Measurements from ENCODE around the gene SLC25A27. TPM values are rescaled to one million over a fixed set of nuclear protein-coding genes. Genes with fewer than 3 reads are reported as not detected.

Gene SLC25A27
- total RNA-seq, 4 donors from 2014 or later, result 24.6 to 47.2 (median 33.3) TPM

DNA sequence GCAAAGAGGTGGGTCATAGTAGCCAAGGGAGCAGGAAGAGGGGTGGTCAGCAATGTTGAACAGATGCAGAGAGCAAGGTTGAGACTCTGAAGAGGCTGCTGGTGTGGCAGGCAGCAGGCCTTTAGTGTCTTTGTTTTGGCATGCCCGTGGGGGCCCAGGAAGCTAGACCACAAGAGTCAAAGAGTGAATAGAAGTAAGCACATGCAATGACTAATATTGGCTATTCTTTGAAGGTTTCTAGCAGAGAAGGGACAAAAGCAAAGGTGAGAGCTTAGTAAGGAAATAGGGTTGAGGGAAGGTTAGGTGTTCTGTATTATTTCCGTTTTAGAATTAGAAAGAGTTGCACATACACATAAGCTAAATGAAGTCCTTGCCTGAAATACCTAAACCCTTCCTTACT lies 53.7 kb downstream of the SLC25A27 start:
- intact Hi-C loops (cut with DNase I; ENCODE audit: low total_unique reads), result no loop called here
- no peak for DNase-seq
- Histone ChIP-seq H3K27ac (no peak overlapping the region), H3K9me3 (no peaks in the 10 kb centered on the region), H3K4me3 (no peak overlapping the region), H3K27me3 (no peaks in the 10 kb centered on the region), H3K4me1 (no peaks in the 10 kb centered on the region), H3K36me3 (no peaks in the 10 kb centered on the region)
- TF ChIP-seq, protein P1, sequence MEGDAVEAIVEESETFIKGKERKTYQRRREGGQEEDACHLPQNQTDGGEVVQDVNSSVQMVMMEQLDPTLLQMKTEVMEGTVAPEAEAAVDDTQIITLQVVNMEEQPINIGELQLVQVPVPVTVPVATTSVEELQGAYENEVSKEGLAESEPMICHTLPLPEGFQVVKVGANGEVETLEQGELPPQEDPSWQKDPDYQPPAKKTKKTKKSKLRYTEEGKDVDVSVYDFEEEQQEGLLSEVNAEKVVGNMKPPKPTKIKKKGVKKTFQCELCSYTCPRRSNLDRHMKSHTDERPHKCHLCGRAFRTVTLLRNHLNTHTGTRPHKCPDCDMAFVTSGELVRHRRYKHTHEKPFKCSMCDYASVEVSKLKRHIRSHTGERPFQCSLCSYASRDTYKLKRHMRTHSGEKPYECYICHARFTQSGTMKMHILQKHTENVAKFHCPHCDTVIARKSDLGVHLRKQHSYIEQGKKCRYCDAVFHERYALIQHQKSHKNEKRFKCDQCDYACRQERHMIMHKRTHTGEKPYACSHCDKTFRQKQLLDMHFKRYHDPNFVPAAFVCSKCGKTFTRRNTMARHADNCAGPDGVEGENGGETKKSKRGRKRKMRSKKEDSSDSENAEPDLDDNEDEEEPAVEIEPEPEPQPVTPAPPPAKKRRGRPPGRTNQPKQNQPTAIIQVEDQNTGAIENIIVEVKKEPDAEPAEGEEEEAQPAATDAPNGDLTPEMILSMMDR (IDR thresholded peaks at IDR 0.05), result no peak
- no peak for TF ChIP-seq POLR2A (IDR thresholded peaks at IDR 0.05)

DNA sequence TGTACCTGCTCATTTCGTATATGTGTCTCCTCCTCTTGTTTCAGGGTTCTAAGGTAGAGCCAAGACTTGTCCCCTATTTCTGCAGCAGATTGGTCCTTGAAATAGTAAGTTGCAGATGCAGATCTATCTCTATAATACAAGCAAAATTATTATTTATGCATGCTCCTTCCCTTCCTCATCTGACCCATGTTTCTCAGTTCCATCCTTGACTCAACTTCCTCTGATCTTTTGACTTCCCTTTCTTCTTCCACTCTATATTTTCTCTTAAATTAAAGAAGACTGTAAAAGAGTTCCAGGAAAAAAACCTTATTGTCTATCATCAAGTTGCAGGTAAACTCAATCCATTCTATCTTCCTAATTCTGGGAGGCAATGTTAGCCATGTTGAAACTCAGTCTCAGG lies 58.7 kb downstream of the SLC25A27 start:
- no peaks in the 10 kb centered on the region for H3K36me3 ChIP-seq
- TF ChIP-seq POLR2A (IDR thresholded peaks at IDR 0.05), result no peak
- TF ChIP-seq, protein P1 (IDR thresholded peaks at IDR 0.05), result no peak
- no peaks in the 10 kb centered on the region for H3K27me3 ChIP-seq
- intact Hi-C loops (cut with DNase I; ENCODE audit: low total_unique reads), result no loop called here
- DNase-seq, result no peak
- H3K27ac ChIP-seq, result no peak overlapping the region
- H3K4me3 ChIP-seq, result no peak overlapping the region
- H3K4me1 ChIP-seq, result no peaks in the 10 kb centered on the region
- no peaks in the 10 kb centered on the region for H3K9me3 ChIP-seq

DNA sequence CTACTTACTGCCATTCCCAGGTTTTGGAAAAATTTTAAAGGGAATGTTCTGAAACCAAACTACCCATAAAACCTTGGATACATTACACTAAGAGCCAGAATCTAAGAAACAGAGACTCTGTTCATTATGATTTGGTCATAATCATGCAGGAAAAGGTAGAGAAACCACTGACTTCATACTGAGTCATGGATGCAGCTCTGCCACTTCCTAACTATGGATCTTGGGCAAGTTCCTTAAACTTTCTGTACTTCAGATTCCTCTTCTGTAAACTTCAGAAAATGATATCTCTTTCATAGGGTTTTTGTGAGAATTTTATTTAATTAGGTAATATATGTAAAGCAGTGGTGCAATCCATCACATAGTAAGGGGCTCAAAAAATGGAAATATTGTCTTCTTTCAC lies 62.4 kb downstream of the SLC25A27 start:
- no peaks in the 10 kb centered on the region for H3K4me1 ChIP-seq
- H3K36me3 ChIP-seq, result no peaks in the 10 kb centered on the region
- DNase-seq, result no peak
- H3K4me3 ChIP-seq, result no peak overlapping the region
- H3K9me3 ChIP-seq, result no peaks in the 10 kb centered on the region
- no peaks in the 10 kb centered on the region for H3K27me3 ChIP-seq
- no peak overlapping the region for H3K27ac ChIP-seq
- TF ChIP-seq, protein P1 (IDR thresholded peaks at IDR 0.05), result no peak
- TF ChIP-seq POLR2A (IDR thresholded peaks at IDR 0.05), result no peak
- intact Hi-C loops (cut with DNase I; ENCODE audit: low total_unique reads), result no loop called here

DNA sequence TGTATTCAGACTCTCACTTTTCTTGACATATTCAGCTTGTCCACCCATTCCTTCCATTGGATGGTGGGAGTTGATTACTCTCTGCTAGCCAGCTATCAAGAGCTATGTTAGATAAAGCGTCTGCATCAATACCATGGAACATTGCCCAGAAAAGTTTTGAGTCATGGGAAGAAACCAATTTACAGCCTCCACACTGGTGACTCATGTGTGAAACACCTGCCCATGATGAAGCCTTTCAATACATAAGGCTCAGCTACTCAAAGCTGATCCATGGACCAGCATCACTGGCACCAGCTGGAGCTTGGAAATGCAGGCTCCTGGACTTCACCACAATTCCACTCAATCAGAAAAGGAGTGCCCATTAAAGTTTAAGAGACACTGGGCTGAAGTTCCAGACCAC lies 66.3 kb downstream of the SLC25A27 start:
- H3K4me1 ChIP-seq, result no peaks in the 10 kb centered on the region
- H3K36me3 ChIP-seq, result no peaks in the 10 kb centered on the region

DNA sequence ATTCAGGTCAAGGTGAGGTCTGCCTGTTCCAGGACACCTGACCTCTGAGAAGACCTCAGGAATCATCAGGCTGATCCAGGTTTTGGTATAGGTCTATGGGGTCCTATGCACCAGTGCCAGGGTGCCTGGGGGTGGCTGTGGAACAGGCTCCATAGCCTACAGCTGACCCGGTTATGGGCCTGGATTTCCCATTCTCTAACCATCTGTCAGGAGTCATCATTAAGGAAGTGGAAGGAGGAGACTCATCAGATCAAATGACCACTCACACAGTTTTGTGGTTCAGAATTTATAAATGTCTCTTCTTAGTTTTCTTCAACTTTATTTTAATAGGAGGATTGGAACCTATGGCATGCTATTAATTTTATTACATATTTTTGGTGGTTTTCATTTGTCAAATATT lies 67.6 kb downstream of the SLC25A27 start:
- no peaks in the 10 kb centered on the region for H3K27me3 ChIP-seq
- DNase-seq, result no peak
- TF ChIP-seq POLR2A (IDR thresholded peaks at IDR 0.05), result no peak
- TF ChIP-seq, protein P1 (IDR thresholded peaks at IDR 0.05), result no peak
- H3K4me3 ChIP-seq, result no peak overlapping the region
- intact Hi-C loops (cut with DNase I; ENCODE audit: low total_unique reads), result no loop called here
- no peaks in the 10 kb centered on the region for H3K36me3 ChIP-seq
- H3K4me1 ChIP-seq, result no peaks in the 10 kb centered on the region
- no peak overlapping the region for H3K27ac ChIP-seq
- H3K9me3 ChIP-seq, result no peaks in the 10 kb centered on the region

More for the DNA sequence above, 66.3 kb downstream of the SLC25A27 start:
- no peaks in the 10 kb centered on the region for H3K27me3 ChIP-seq
- TF ChIP-seq, protein P1 (IDR thresholded peaks at IDR 0.05), result no peak
- H3K4me3 ChIP-seq, result no peak overlapping the region
- DNase-seq, result no peak
- intact Hi-C loops (cut with DNase I; ENCODE audit: low total_unique reads), result no loop called here
- no peaks in the 10 kb centered on the region for H3K9me3 ChIP-seq
- no peak overlapping the region for H3K27ac ChIP-seq

Other genes with a start within 250 kb of the SLC25A27 start
- gene RCAN2, start 161.5 kb upstream of the SLC25A27 start, total RNA-seq, result 10 to 100 TPM in 2 of 4 donors, 1 to 10 TPM in 2; 3.0 to 36.4 (median 16.3) TPM
- gene CYP39A1, start 157 bp upstream of the SLC25A27 start, total RNA-seq, result 10 to 100 TPM in 1 of 4 donors, 1 to 10 TPM in 3; 3.1 to 18.9 (median 3.9) TPM
- gene TDRD6, start 34.9 kb downstream of the SLC25A27 start, total RNA-seq, result 1 to 10 TPM in 2 of 4 donors, under 1 TPM in 2; under 0.01 to 1.5 (median 0.75) TPM
- gene PLA2G7, start 82.4 kb downstream of the SLC25A27 start, total RNA-seq, result 1 to 10 TPM in 1 of 4 donors, not detected in 3; 3.9 TPM
- gene ANKRD66, start 94.0 kb downstream of the SLC25A27 start, total RNA-seq, result 1 to 10 TPM in 1 of 4 donors, not detected in 3; 2.3 TPM
- gene MEP1A, start 140.4 kb downstream of the SLC25A27 start, total RNA-seq, result under 1 TPM in 1 of 4 donors, not detected in 3; under 0.01 TPM